GM19099 (cell line): ENCODE measurements around the gene TMCC1.

ENCODE experiments used
- POLR2A ChIP-seq: IDR thresholded peaks from 3 replicates; pipeline ENCODE4 v1.6.1; 2011; ENCODE audit warnings: low read depth; ENCODE audit not compliant: insufficient read length; ENCODE audit errors: extremely low read depth

TMCC1 gene

DNA sequence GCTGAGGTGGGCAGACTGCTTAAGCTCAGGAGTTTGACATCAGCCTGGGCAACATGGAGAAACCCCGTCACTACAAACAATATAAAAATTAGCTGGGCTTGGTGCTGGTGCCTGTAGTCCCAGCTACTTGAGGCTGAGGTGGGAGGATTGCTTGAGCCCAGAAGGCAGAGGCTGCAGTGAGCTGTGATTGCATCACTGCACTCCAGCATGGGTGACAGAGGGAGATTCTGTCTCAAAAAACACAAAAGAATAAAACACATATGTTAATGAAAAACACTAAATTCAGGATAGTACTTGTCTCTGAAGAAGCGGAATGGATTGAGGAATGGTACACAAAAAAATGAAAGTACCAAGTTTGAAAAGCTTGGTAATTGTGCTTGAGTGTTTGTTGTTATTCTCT is 159.1 kb downstream of the TMCC1 start:
- no peak for TF ChIP-seq POLR2A

DNA sequence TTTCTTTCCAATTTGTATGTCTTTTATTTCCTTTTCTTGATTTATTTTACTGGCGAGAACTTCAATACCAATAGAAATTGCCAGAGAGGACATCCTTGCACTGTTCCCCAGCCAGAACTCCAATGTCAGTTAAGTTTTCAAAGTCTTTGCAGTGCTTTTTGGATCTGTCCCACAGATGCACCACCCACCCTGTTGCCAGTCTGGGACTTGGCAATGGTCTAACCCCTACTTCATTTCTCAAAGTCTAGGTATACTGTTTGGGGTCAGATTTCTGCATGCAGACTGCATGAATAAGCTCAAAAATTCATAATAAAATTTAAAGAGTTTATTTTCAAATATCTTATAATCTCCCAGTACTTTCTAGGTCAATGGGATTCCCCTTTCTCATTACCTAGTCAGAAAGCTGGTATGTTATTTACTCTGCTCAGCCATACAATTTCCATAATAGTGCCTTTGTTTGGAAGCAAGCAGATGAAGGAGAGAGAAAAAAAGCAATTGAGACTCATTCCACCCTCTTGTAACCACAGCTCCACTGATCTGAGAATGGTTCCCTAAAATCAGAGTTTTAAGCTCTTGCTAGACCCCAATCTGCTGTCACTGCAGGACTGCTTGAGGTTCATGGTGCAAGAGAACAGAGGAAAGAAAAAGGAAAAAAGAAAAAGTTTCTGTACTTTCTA is 161.2 kb downstream of the TMCC1 start:
- TF ChIP-seq POLR2A = no peak

DNA sequence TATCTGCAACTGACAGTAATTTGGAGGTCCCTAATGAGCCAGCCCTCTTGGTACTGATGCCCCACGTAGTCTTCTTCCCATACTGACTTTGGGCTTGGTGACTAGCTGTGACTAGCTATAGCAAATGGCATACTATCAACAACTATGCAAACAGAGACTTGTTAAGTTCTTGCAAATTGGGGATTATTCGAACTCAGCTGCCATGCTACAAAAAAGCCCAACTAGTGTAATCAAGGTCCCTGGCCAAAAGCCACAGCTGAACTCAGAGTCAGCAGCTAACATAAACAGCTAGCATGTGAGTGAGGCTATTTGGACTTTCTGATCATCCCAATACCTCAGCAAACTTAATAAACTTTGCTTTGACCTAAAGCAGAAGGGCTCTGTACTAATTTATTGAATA is 165.8 kb downstream of the TMCC1 start:
- TF ChIP-seq POLR2A = no peak

DNA sequence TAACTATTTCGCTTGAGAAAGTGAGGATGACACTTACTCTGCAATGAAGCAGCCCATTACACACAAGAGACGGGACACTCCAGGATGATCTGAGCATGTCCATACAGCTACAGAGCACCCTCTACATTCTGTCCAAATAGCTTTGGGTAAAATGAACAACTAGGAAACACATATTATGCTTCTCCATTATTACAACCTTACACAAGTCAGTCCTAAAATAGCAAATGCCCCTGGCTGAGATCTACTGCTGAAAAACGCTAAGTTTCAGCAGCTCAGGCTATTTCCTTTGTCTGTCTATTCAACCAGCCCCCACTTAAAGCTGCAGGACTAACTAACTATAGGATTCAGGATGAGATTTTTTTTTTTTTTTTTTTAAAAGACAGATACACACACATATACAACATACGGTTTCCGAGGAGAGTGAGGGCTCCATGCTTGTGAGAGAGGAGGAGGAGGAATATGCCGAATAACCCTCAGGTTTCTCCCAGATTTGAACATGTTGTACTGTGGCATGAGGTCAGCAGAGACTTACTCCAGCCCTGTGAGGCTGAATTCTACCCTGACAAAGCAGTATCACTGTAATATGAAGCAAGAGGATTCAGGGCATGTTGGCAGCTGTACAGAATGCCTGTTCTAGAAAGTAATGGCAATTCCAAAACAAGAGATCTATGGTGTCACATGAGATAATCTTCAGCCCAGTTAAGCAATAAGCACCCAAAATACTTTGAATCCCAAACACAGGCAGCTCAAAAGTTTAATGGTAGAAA is 169.8 kb downstream of the TMCC1 start:
- TF ChIP-seq POLR2A = no peak

DNA sequence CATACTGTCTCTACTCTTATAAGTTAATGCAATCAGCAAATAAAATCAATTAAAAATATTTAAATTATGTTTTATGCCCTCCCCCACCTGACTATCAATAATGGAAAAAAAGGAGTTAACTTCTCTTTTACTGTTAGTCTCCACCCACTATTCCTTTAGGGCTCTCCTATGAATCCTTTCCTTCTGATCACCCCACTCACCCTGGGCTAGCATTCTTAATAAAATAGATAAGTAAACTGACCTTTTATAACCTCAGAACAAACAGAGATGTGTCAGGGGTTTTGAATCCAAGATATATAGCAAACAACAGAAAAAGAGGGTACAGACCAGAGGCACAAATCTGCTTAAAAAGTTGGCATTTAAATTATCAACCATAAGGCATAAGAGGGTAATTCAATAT is 171.0 kb downstream of the TMCC1 start:
- TF ChIP-seq POLR2A = no peak

DNA sequence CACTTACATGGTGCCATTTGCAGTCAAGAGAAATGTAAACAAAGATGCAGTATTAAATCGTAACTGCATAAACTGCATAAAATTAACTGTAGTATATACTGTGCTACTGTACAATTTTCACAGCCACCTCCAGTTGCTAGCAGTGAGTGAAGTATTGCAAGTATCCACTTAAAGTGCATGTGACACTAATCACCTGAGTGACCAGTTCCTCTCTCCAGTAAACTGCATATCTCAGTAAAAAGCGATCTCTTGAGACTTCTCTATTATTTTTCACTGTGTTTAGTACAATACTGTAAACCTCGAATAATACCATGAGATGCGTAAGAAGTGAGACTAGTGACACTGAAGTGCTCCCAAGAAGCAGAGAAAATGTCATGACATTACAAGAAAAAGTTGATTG is 175.3 kb downstream of the TMCC1 start:
- no peak for TF ChIP-seq POLR2A

- TF ChIP-seq POLR2A = no peak
These were observed 177.7 kb downstream of the TMCC1 start for GRCh38 chr3:129715854-129716253.

DNA sequence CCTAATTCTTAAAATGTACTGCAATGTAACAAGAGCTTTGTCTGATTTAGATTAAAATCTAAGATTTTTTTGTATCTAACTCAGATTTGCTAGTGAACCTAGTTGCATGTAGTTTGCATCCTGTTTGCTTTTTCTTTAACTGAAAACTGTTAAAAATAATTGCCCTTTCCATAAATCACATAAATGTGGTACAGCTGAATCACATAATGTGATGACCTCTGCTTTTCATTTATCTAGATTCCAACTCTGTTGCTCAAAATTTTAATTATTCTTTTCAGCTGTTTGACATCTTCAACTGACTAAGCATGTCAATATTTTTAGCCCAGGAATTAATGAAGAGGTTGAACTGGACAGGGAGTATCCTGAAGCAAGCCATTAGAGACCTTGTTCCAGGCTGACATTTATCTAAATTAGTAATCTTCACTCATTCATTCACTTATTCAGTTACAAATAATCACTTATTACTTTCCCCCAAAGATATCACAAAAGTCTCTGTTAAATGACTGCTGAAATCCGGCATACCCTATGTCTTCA is 185.1 kb downstream of the TMCC1 start:
- no peak for TF ChIP-seq POLR2A

DNA sequence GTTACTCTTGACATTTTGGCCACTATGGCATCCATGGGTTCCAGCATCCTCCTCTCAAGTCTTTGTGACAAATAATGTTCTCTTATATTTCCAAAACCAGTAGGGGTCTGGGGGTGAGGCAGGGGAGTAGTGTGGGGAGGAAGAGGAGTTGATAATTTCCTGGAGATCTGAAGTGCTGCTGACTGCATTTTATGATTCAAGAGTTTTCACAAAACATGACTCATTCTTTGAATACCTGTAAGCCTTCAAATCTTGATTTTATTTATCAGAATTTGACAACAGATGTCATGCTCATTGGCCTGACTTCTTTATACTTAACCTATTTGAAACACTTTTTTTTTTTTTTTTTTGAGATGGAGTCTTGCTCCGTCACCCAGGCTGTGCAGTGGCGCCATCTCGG is 188.2 kb downstream of the TMCC1 start:
- TF ChIP-seq POLR2A = no peak

- no peak for TF ChIP-seq POLR2A
These were observed 189.6 kb downstream of the TMCC1 start for GRCh38 chr3:129703913-129704312.

DNA sequence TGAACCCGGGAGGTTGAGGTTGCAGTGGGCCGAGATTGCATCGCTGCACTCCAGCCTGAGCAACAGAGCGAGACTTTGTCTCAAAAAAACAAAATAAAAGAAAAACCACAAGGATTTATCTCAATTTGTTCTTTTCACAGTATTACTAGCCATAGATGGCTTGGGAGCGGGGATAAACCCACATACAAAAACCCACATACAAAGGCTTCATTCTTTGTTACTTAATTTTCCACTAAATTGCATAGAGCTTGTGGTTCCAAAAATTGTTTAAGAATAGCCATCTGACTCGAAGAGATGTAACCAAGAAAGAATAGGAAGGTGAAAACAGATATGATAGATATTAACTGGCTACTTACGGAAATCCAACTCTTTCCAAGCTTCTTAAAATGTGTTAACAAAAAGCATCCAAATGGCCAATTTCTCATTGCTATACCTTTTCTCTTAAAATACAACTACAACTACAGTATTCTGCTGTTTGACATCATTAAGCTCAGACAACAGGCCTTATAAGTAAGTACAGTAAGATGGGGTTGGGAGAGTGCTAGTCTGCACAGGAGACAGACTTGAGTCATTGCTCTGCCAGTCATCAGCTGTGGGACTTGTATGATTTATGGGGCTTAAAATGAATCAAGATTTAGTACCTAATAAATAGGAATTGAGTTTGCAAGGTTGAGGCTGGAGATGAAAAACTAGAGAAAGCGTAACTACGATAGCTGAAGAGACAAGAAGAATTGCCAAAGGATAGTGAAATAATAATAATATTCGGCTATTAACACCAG is 190.4 kb downstream of the TMCC1 start:
- TF ChIP-seq POLR2A = no peak

DNA sequence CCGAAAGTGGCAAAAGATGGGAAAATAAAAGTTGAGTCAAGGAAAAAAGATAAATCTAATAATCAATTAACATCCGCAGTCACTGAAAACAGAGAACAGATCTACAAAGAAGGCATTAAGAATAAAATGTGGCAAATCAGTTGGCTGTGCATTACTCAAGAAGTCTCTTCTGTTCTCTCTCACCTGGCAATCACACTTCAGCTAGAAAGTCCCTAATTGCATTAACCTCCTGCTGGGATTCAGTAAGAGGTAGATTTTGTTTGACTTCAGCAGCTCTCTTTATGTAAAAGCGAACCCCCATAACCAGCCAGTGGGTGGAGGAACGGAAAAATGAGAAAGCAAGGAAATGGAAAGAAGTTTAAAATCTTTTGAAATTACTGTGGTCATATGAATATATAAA is 192.3 kb downstream of the TMCC1 start:
- no peak for TF ChIP-seq POLR2A

- no peak for TF ChIP-seq POLR2A
These were observed 193.9 kb downstream of the TMCC1 start for GRCh38 chr3:129699612-129700011.

DNA sequence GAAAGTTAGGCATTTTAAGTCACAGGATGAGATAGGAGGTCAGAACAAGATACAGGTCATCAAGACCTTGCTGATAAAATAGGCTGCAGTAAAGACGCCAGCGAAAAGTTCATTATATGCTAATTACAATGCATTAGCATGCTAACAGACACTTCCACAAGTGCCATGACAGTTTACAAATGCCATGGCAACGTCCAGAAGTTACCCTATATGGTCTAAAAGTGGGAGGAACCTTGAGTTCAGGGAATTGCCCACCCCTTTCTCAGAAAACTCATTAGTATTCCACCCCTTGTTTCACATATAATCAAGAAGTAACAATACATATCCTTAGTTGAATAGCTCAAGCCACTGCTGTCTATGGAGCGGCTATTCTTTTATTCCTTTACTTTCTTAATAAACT is 194.3 kb downstream of the TMCC1 start:
- TF ChIP-seq POLR2A = no peak

DNA sequence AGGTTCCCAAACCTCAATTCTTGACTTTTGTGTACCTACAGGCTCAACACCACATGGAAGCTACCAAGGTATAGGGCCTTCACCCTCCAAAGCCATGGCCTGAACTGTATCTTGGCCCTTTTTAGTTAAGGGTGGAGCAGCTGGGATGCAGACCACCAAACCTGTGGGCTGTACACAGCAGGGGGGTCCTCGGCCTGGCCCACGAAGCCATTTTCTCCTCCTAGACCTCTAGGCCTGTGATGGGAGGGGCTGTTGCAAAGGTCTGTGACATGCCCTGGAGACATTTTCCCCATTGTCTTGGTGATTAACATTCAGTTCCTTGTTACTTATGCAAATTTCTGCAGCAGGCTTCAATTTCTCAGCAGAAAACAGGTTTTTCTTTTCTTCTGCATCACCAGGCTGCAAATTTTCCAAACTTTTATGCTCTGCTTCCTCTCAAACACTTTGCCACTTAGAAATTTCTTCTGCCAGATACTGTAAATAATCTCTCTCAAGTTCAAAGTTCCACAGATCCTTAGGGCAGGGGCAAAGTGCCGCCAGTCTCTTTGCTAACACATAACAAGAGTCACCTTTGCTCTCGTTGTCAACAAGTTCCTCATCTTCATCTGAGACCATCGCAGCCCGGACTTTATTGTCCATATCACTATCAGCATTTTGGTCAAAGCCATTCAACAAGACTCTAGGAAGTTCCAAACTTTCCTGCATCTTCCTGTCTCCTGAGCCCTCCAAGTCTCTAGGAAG is 196.1 kb downstream of the TMCC1 start:
- TF ChIP-seq POLR2A = no peak
